Esophagus muscularis mucosa (tissue), 4 donors: ENCODE measurements around the gene NDUFS8. TPM values are rescaled to one million over a fixed set of nuclear protein-coding genes. Genes with fewer than 3 reads are reported as not detected.

Experiments
- DNase-seq: peaks from one replicate; pipeline ENCODE4 v3.0.0-alpha.2; 2017; ENCODE audit errors: extremely low spot score
- H3K27ac ChIP-seq, 4 donors: fragments of 200-600 bp; sonication (generic); replicated peaks in 1 of 4; 1 replicate in 3 of 4; 2 replicates in 1 of 4; pipeline ENCODE4 v1.5.1; 2016 to 2019; ENCODE audit warnings: mild to moderate bottlenecking in 1 of 4
- H3K27me3 ChIP-seq, 4 donors: fragments of 200-600 bp; sonication (generic); one replicate each; pipeline versions ENCODE4 v1.5.1 to v1.6.0; 2016 to 2019
- H3K36me3 ChIP-seq, 4 donors: fragments of 200-600 bp; sonication (generic); one replicate each; pipeline ENCODE4 v1.5.1; 2016 to 2019
- H3K4me1 ChIP-seq, 4 donors: fragments of 200-600 bp; sonication (generic); one replicate each; pipeline ENCODE4 v1.5.1; 2016 to 2019
- H3K4me3 ChIP-seq, 4 donors: fragments of 200-600 bp; sonication (generic); 1 replicate in 2 of 4; 2 replicates in 2 of 4; pipeline ENCODE4 v1.5.1; 2016 to 2019; ENCODE audit warnings: mild to moderate bottlenecking in 4 of 4, moderate library complexity in 1 of 4
- H3K9me3 ChIP-seq, 4 donors: fragments of 200-600 bp; sonication (generic); 1 replicate in 3 of 4; 2 replicates in 1 of 4; pipeline ENCODE4 v1.5.1; 2016 to 2019
- EP300 ChIP-seq: sonication (generic); formaldehyde crosslinking; IDR thresholded peaks from one replicate; pipeline ENCODE4 v1.6.1; 2017; ENCODE audit warnings: antibody characterized with exemption
- POLR2A ChIP-seq: fragments of 450-650 bp; IDR thresholded peaks from one replicate; pipeline ENCODE4 v1.6.1; 2017; ENCODE audit warnings: antibody characterized with exemption, moderate library complexity, mild to moderate bottlenecking, low read depth
- POLR2AphosphoS5 ChIP-seq, 2 donors: sonication (generic); formaldehyde crosslinking; IDR thresholded peaks; one replicate each; pipeline ENCODE4 v1.6.1; 2017; ENCODE audit warnings: antibody characterized with exemption in 2 of 2
- WGBS: methylation state at CpG from one replicate; pipeline ENCODE4 v1.1.5; 2018; 5-methylcytosine and 5-hydroxymethylcytosine counted together
- intact Hi-C: fragments of 100-400 bp; cut with DNase I; formaldehyde crosslinking; loops from one replicate; pipeline ENCODE4 v1.15.1; 2023
- total RNA-seq, 4 donors: library from RNA; depleted of rRNA; stranded (reverse); fragments of >200 nt; gene quantifications; one replicate each; pipeline versions ENCODE4 v1.1.0 to v1.2.1, GENCODE V29; 2016
- TF ChIP-seq, protein P1 (sequence below), 3 experiments: fragments of 200-600 bp in 2 of 3; fragments of 450-650 bp in 1 of 3; sonication (generic) in 2 of 3; IDR thresholded peaks; one replicate each; pipeline ENCODE4 v1.5.1; 2017 to 2019; ENCODE audit warnings: antibody characterized with exemption in 3 of 3, mild to moderate bottlenecking in 2 of 3, moderate library complexity in 1 of 3

NDUFS8 gene
- total RNA-seq, 4 donors from 2014 or later: 178 to 271 (median 198) TPM

DNA sequence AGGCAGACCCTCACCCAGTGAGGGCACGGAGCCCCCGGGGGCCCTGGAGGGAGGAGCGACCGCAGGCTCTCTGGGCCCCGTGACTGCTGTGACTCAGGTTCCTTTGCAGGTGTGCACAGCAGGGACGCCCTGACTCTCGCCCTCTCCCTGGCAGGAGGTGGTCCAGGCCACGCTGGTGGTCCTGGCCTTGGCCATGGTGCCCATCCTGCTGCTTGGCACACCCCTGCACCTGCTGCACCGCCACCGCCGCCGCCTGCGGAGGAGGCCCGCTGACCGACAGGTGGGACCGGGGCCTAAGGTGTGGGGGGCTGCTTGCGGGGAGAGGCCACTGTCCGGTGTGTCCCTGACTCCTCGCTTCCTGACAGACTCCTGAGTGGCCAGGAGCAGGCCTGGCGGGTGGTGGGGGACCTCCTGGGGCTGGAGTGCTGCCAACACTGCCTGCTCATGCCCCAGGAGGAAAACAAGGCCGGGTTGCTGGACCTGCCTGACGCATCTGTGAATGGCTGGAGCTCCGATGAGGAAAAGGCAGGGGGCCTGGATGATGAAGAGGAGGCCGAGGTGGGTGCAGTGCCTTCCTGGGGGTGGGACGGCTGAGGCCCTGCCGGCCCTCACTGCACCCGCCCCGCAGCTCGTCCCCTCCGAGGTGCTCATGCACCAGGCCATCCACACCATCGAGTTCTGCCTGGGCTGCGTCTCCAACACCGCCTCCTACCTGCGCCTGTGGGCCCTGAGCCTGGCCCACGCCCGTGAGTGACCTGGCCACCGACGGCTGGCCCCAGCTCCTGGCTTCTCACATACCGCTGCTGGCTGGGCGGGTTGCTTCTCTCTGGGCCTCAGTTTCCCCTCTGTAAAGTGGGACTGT, 19.3 kb downstream of the NDUFS8 start:
- WGBS: 91% methylated on average over 21 of the region's 40 CpGs
- no peak overlapping the region for H3K4me3 ChIP-seq
- peaks cover 42 to 94% (median 75%) of the 10 kb centered on the region in 4 donors for H3K36me3 ChIP-seq
- TF ChIP-seq POLR2AphosphoS5 (IDR thresholded peaks at IDR 0.05): no peak
- TF ChIP-seq EP300: no peak
- TF ChIP-seq, protein P1, sequence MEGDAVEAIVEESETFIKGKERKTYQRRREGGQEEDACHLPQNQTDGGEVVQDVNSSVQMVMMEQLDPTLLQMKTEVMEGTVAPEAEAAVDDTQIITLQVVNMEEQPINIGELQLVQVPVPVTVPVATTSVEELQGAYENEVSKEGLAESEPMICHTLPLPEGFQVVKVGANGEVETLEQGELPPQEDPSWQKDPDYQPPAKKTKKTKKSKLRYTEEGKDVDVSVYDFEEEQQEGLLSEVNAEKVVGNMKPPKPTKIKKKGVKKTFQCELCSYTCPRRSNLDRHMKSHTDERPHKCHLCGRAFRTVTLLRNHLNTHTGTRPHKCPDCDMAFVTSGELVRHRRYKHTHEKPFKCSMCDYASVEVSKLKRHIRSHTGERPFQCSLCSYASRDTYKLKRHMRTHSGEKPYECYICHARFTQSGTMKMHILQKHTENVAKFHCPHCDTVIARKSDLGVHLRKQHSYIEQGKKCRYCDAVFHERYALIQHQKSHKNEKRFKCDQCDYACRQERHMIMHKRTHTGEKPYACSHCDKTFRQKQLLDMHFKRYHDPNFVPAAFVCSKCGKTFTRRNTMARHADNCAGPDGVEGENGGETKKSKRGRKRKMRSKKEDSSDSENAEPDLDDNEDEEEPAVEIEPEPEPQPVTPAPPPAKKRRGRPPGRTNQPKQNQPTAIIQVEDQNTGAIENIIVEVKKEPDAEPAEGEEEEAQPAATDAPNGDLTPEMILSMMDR (IDR thresholded peaks at IDR 0.05): no peak
- TF ChIP-seq POLR2A: no peak
- H3K27ac ChIP-seq: no peak overlapping the region
- no peak for DNase-seq
- H3K27me3 ChIP-seq: no peaks in the 10 kb centered on the region
- peaks cover 0 to 10% (median 7%) of the 10 kb centered on the region in 4 donors for H3K4me1 ChIP-seq
- H3K9me3 ChIP-seq: no peaks in the 10 kb centered on the region
- intact Hi-C loops: no loop called here

DNA sequence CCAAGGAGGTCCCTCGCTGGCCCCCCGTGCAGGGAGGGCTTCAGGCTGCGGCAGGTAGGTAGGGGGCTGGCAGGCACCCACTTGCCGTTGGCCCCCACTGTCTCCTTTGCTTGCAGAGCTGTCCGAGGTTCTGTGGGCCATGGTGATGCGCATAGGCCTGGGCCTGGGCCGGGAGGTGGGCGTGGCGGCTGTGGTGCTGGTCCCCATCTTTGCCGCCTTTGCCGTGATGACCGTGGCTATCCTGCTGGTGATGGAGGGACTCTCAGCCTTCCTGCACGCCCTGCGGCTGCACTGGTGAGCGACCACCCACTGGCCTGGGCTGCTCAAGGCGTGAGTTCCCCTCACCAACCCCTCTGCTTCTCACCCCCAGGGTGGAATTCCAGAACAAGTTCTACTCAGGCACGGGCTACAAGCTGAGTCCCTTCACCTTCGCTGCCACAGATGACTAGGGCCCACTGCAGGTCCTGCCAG, 19.9 kb downstream of the NDUFS8 start:
- DNase-seq: no peak
- intact Hi-C loops: no loop called here
- Histone ChIP-seq H3K4me1 (peaks cover 0 to 10% (median 7%) of the 10 kb centered on the region in 4 donors), H3K27ac (no peak overlapping the region), H3K9me3 (no peaks in the 10 kb centered on the region), H3K27me3 (no peaks in the 10 kb centered on the region), H3K36me3 (peaks cover 38 to 91% (median 69%) of the 10 kb centered on the region in 4 donors), H3K4me3 (no peak overlapping the region)
- TF ChIP-seq POLR2A (no peak), EP300 (no peak), POLR2AphosphoS5 (IDR thresholded peaks at IDR 0.05) (no peak)
- TF ChIP-seq, protein P1 (IDR thresholded peaks at IDR 0.05): no peak
- WGBS: 93% methylated on average over 9 of the region's 18 CpGs

DNA sequence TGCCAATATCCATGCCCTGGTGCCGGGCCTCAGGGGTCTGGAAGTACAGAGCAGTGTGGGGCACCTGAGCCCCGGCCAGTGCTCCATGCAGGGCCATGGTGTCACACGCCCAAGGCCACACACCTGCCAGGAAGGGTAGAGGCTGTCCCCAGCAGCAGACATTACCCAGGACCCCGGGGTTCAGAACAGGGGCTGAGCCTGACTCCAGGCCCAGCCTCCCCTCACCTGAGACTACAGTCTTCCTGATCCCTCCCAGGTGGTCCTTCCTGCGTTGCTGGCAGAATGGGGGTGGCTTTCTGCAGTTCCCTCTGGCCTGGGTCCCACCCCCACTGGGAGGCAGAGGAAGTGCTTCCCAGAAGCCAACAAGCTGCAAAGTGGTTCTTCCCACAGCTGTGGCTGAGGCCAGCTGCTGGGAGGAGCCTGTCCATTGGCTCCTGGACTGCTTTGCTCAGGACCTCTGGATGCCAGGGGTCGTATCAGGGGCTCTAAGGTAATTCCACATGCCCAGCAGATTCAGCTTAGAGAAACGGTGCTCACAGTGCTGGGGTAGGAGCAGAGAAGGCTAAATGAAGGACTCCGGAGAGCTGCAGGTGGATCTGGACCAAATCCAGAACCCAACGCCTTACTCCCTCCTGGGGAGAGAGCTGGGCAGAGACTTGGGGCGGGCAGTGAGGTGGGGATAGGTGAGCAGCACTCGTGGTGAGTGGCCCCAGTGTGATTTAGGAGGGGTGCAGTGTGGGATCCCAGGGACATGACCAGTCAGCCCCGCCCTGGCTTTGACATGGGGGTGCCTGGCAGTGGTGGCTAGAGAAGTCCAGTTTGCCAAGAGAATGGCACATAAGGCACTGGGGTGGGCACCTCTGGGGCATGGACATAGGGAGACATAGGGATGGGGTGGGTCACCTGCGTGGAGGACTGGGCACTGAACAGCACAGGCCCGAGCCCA, 21.0 kb downstream of the NDUFS8 start:
- Histone ChIP-seq H3K9me3 (no peaks in the 10 kb centered on the region), H3K4me3 (no peak overlapping the region), H3K27ac (no peak overlapping the region), H3K36me3 (peaks cover 38 to 81% (median 60%) of the 10 kb centered on the region in 4 donors), H3K4me1 (peaks cover 0 to 10% (median 7%) of the 10 kb centered on the region in 4 donors), H3K27me3 (no peaks in the 10 kb centered on the region)
- intact Hi-C loops: no loop called here
- no peak for DNase-seq
- no peak for TF ChIP-seq POLR2A
- TF ChIP-seq EP300: no peak
- TF ChIP-seq, protein P1 (IDR thresholded peaks at IDR 0.05): no peak
- no peak for TF ChIP-seq POLR2AphosphoS5 (IDR thresholded peaks at IDR 0.05)
- WGBS: 83% methylated on average over 10 of the region's 14 CpGs

DNA sequence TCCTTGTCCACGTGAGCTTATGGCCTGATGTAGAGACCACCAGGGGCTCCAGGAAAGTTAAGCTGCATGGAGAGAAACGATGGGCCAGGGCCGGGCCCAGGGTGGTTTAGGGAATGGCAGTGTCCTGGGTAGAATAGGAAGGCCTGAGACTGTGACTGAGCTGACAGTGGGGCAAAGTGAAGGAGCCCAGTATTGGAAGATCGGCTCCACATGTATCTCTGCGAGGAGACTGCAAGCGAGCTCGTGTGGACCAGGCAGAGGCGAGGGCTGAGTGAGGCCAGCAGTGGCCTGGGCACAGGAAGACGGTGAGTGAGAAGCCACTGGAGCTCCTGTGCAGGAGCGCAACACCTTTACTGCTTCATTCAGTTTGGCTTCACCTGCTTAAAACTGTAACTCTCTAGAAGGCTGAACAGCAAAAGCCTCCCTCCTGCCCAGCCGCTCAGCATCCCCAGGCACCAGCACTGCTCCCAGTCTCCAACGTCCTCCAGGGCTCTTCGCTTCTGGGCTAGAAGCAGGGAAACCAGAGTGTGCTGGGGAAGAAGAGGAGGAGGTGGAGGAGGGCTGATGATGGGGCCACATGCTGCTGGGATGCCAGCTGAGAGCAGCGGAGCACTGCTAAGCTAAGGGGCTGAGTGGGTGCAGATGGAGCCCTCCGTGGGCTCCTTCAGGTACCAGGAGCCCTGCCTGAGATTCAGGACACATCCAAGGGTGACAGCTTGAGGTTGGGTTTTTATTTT, 21.8 kb downstream of the NDUFS8 start:
- intact Hi-C loops: no loop called here
- H3K9me3 ChIP-seq: no peaks in the 10 kb centered on the region
- H3K36me3 ChIP-seq: peaks cover 37 to 76% (median 59%) of the 10 kb centered on the region in 4 donors
- no peak for TF ChIP-seq POLR2AphosphoS5 (IDR thresholded peaks at IDR 0.05)
- TF ChIP-seq, protein P1 (IDR thresholded peaks at IDR 0.05): no peak
- no peak for TF ChIP-seq POLR2A
- TF ChIP-seq EP300: no peak
- no peak overlapping the region for H3K27ac ChIP-seq
- DNase-seq: no peak
- H3K4me1 ChIP-seq: peaks cover 0 to 10% (median 7%) of the 10 kb centered on the region in 4 donors
- WGBS: 85% methylated on average over 15 of the region's 15 CpGs
- no peaks in the 10 kb centered on the region for H3K27me3 ChIP-seq
- H3K4me3 ChIP-seq: no peak overlapping the region
